ACC112 (cell line): ENCODE measurements around the gene VSTM2L.

Experiments
- H2AFZ ChIP-seq: fragments of 200-600 bp; sonication (generic); one replicate; pipeline ENCODE4 v1.6.0; 2017; ENCODE audit warnings: antibody characterized with exemption, low read length; ENCODE audit not compliant: unreplicated experiment
- H3K27ac ChIP-seq: fragments of 200-600 bp; sonication (generic); 2 replicates; pipeline ENCODE4 v1.5.1; 2014; ENCODE audit warnings: low read depth, mild to moderate bottlenecking, antibody characterized with exemption, low read length, moderate library complexity
- H3K27me3 ChIP-seq: fragments of 200-600 bp; sonication (generic); 2 replicates; pipeline ENCODE4 v1.6.1; 2014; ENCODE audit warnings: mild to moderate bottlenecking, antibody characterized with exemption, low read length, moderate library complexity, mixed read lengths; ENCODE audit not compliant: insufficient read depth
- H3K36me3 ChIP-seq: fragments of 200-600 bp; sonication (generic); 2 replicates; pipeline ENCODE4 v1.6.1; 2016; ENCODE audit warnings: mild to moderate bottlenecking, antibody characterized with exemption, low read length, moderate library complexity, mixed read lengths; ENCODE audit not compliant: insufficient read depth
- H3K4me1 ChIP-seq: fragments of 200-600 bp; sonication (generic); one replicate; pipeline ENCODE4 v1.6.1; 2016; ENCODE audit warnings: low read length, mixed read lengths; ENCODE audit not compliant: insufficient read depth, unreplicated experiment, control insufficient read depth
- H3K4me3 ChIP-seq: fragments of 200-600 bp; sonication (generic); 2 replicates; pipeline ENCODE4 v1.5.1; 2014; ENCODE audit warnings: mild to moderate bottlenecking, low read depth, low read length
- H3K79me2 ChIP-seq: fragments of 200-600 bp; sonication (generic); one replicate; pipeline ENCODE4 v1.6.0; 2016; ENCODE audit warnings: low read length; ENCODE audit not compliant: control insufficient read depth, unreplicated experiment, insufficient read depth

VSTM2L gene

GRCh38 chr20:37921341-37921929 lies 18.5 kb downstream of the VSTM2L start:
- Histone ChIP-seq H3K36me3 (no peaks in the 10 kb centered on the region), H3K27ac (no peak overlapping the region), H3K79me2 (no peaks in the 10 kb centered on the region), H3K4me1 (no peaks in the 10 kb centered on the region), H2AFZ (no peak overlapping the region), H3K4me3 (no peak overlapping the region), H3K27me3 (peaks cover 30% of the 10 kb centered on the region)

GRCh38 chr20:37922016-37922415 lies 19.1 kb downstream of the VSTM2L start:
- peaks cover 26% of the 10 kb centered on the region for H3K27me3 ChIP-seq
- H3K4me3 ChIP-seq, result no peak overlapping the region

GRCh38 chr20:37925265-37926165 lies 22.6 kb downstream of the VSTM2L start:
- H3K27me3 ChIP-seq, result peaks cover 16% of the 10 kb centered on the region; the same call in 1 of the 2 replicates

More at GRCh38 chr20:37922016-37922415, 19.1 kb downstream of the VSTM2L start:
- Histone ChIP-seq H3K4me1 (no peaks in the 10 kb centered on the region), H2AFZ (no peak overlapping the region), H3K36me3 (no peaks in the 10 kb centered on the region), H3K27ac (no peak overlapping the region), H3K79me2 (no peaks in the 10 kb centered on the region)

DNA sequence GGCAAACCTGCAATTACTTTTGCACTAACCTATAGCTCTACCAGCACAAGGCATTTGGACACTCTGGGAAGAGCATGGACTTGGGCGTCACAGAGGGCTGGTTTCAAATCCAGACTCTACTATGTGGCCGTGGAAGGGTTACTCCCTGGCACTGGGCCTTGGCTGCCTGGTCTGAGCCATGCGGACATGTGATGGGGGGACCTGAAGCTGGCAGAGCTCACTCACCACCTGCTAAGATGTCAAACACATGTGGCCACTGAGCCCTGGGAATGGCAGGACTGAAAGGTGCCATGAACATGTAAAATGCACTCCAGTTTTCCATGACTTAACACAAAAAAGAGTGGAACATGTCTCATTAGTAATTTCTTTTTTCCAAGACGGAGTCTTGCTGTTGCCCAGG lies 23.7 kb downstream of the VSTM2L start:
- no peaks in the 10 kb centered on the region for H3K4me1 ChIP-seq
- H3K4me3 ChIP-seq, result no peak overlapping the region
- H3K27me3 ChIP-seq, result peaks cover 20% of the 10 kb centered on the region; the same call in 1 of the 2 replicates
- H2AFZ ChIP-seq, result no peak overlapping the region
- no peaks in the 10 kb centered on the region for H3K36me3 ChIP-seq
- no peak overlapping the region for H3K27ac ChIP-seq
- H3K79me2 ChIP-seq, result no peaks in the 10 kb centered on the region

More at GRCh38 chr20:37925265-37926165, 22.6 kb downstream of the VSTM2L start:
- H3K36me3 ChIP-seq, result no peaks in the 10 kb centered on the region
- H2AFZ ChIP-seq, result no peak overlapping the region
- H3K79me2 ChIP-seq, result no peaks in the 10 kb centered on the region
- no peaks in the 10 kb centered on the region for H3K4me1 ChIP-seq
- no peak overlapping the region for H3K4me3 ChIP-seq
- no peak overlapping the region for H3K27ac ChIP-seq

DNA sequence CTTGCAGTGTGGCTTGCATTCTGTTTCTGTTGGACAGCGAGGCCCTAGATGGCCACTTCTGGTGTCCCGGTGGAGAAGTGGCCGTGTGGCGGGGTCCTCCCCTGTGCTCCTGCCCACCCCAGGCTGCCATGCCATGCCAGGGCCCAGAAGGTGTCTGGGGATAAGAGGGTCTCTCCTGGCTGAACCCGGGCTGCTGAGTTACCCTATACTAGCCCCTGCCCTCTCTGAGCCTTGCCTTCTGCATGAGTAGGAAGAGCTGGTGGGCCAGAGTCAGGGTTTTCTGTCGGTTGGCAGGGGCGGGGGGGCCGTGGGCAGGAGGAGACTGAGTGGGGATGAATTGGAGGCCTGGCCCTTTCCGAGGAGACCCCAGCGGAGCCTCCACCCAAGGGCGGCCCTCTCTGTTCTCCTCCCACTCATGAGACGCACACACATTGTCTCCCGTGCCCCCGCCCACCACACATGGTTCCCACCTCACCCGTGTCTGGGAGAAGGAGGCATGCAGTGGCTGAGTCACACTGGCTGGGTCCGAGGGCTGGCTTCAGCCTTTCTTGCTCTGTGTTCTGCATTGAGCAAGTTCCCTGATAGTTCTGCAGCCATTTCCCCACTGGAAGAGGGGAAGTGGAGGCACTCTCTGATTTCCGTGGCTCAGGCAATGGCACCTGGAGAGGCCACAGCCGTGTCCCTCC lies 24.6 kb downstream of the VSTM2L start:
- Histone ChIP-seq H3K27ac (no peak overlapping the region), H3K36me3 (no peaks in the 10 kb centered on the region), H3K79me2 (no peaks in the 10 kb centered on the region), H3K4me3 (no peak overlapping the region), H3K4me1 (no peaks in the 10 kb centered on the region), H3K27me3 (peaks cover 20% of the 10 kb centered on the region; the same call in 1 of the 2 replicates), H2AFZ (no peak overlapping the region)

GRCh38 chr20:37928996-37929682 lies 26.2 kb downstream of the VSTM2L start:
- no peaks in the 10 kb centered on the region for H3K79me2 ChIP-seq
- H3K27ac ChIP-seq, result no peak overlapping the region

GRCh38 chr20:37929683-37930014 lies 26.7 kb downstream of the VSTM2L start:
- Histone ChIP-seq H3K27me3 (peaks cover 20% of the 10 kb centered on the region; the same call in 1 of the 2 replicates), H2AFZ (no peak overlapping the region), H3K36me3 (no peaks in the 10 kb centered on the region)

More at GRCh38 chr20:37928996-37929682, 26.2 kb downstream of the VSTM2L start:
- H3K27me3 ChIP-seq, result peaks cover 20% of the 10 kb centered on the region; the same call in 1 of the 2 replicates
- H3K4me3 ChIP-seq, result no peak overlapping the region
- no peaks in the 10 kb centered on the region for H3K36me3 ChIP-seq
- no peak overlapping the region for H2AFZ ChIP-seq
- no peaks in the 10 kb centered on the region for H3K4me1 ChIP-seq

DNA sequence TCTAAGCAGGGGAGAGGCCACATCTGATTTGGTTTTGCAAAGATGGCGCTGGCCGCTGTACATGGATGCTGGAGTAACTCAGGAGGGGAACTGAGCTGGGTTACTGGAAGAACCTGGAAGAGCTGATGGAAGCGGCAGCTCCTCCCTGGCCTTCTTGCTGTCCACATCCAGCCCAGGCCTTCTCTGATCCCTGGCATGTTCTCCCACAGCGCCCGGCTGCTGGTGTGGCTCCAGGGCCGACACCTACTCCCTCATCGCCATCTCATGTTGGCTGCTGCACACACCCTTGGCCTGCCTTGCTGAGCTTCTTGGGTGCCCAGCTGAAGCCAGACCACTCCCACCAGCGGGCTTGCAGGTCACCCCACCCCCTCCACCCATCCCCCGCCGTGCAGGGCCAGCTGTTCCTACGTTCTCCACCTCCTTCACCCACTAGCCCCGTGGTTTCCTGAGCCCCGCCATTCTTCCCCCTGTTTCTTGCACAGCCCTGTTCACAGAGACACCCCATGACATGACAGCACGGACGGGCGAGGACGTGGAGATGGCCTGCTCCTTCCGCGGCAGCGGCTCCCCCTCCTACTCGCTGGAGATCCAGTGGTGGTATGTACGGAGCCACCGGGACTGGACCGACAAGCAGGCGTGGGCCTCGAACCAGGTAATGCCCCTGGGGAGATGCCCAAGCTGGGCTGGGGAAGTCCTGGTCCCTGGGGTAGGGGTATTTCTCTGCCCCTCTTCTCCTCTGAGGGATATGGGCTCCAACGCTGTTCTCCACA lies 28.4 kb downstream of the VSTM2L start:
- no peaks in the 10 kb centered on the region for H3K79me2 ChIP-seq
- no peak overlapping the region for H2AFZ ChIP-seq
- peaks cover 20% of the 10 kb centered on the region; the same call in 1 of the 2 replicates for H3K27me3 ChIP-seq
- no peak overlapping the region for H3K4me3 ChIP-seq
- H3K36me3 ChIP-seq, result no peaks in the 10 kb centered on the region
- no peaks in the 10 kb centered on the region for H3K4me1 ChIP-seq
- no peak overlapping the region for H3K27ac ChIP-seq

More at GRCh38 chr20:37929683-37930014, 26.7 kb downstream of the VSTM2L start:
- Histone ChIP-seq H3K79me2 (no peaks in the 10 kb centered on the region), H3K4me3 (no peak overlapping the region), H3K27ac (no peak overlapping the region), H3K4me1 (no peaks in the 10 kb centered on the region)

DNA sequence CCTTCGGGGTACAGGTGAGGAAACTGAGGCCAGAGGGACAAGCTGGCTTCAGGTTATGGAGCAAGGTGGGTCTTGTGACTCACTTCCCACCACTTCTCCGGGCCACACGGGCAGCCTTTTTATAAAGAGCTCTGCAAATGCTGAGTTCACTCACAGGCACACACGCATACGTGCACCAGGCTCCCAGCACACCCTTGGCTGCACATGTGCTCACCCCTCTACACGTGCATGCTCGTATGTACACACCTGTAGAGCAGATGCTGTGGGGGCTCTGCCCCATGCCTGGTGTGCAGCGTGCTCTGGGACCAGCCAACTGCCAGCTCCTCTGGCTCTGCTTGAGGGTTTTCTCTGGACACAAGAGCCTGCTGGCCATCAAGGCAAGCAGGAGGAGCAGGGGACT lies 29.1 kb downstream of the VSTM2L start:
- H3K79me2 ChIP-seq, result no peaks in the 10 kb centered on the region

More for the DNA sequence above, 29.1 kb downstream of the VSTM2L start:
- Histone ChIP-seq H3K4me1 (no peaks in the 10 kb centered on the region), H3K27me3 (peaks cover 20% of the 10 kb centered on the region; the same call in 1 of the 2 replicates), H3K4me3 (no peak overlapping the region), H3K36me3 (no peaks in the 10 kb centered on the region), H2AFZ (no peak overlapping the region), H3K27ac (no peak overlapping the region)
